HG03520 (cell line): ENCODE results near the gene URAD.

ENCODE experiments used
- ATAC-seq: cut with Tn5 transposase; IDR thresholded peaks from one replicate; pipeline ENCODE4 v1.9.1; 2021; ENCODE audit warnings: mild to moderate bottlenecking, moderate library complexity; ENCODE audit not compliant: unreplicated experiment

URAD gene

DNA sequence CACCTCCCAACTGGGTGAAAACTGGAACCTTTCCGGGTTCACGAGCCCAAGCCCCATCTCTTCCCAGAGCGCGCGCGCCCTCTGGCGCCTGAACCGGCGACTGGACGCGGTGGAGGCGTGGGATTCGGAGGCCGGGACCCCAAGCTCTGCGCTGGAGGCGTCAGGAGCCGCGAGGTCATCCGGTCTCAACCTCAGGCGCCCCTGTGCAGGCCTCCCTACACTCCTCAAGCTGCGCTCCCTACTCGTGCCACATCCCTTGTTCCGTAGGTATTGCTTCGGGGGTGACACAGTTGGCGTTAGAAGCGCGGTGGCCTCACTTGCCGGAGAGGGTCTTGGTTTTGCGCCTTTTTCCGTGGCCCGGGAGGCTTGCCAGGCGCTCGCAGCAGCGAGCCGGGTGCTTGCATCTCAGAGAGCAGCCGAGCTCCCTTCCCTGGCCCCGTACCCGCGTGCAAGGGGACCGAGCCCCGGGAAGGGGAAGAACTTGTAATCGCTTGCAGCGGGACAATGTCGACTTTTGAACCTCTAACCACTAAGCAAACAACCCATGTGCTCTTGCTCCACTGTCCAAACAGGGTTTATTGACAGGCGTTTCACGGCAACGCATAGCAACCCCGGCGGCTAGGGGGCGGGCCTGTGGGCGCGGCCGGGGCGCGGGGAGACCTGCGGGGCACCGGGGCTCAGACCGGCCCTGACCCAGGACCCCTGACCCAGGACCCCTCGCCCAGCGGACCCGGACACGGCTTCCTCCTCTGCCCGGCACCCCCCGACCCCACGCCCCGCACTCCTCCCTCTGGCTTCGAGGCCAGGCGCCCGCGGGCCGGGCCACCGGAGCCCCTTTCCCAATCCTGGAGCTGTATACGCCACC is 27.9 kb downstream of the URAD start:
- no peak for ATAC-seq

DNA sequence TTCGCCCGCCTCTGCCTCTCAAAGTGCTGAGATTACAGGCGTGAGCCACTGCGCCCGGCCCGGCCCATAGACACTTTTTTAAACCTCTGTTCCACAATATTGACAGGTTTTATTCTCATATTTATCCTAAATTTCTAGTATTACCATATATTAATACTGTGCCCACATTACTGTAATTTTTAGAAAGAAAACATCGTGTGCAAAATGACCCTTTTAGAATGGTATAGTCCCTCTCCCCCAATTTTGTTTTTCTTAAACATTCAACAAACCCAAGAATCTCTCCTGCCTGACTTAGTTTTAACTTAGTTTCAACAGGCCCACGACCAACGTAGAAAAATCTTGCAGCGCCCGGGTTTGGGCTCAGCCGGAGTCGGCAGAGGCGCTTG is 28.5 kb downstream of the URAD start:
- ATAC-seq: no peak

DNA sequence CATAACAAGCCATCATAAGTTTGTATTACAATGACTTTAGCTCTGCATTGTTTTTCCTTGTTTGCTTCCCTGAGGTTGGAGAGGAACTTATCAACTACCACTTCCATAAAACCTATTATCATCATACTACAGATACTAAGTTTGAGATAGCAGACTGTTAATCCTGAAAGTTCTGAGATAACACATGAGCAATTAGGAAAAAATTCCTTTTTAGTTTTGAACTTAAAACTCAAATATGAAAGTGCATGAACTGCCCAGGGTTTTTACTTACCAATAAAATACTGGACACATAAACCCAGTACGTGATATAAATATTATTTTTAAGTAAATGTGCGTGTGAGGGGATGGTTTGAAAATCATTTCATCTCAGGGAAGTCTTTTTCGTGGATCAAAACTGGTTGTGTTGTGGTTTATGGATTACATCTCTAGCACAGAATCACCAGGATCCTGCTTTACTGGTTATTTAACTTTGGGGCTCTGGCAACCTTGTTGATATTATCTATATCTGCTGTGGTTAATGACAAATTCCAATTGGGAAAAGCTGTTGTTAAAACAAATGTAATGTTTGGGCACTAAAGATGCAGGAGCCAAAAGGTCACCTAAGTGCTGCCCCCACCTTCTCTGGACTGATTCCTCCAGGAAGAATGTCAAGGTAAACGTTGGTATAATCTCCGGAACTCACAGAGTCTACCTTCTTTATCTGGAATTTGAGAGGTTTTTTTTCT is 31.8 kb downstream of the URAD start:
- no peak for ATAC-seq

DNA sequence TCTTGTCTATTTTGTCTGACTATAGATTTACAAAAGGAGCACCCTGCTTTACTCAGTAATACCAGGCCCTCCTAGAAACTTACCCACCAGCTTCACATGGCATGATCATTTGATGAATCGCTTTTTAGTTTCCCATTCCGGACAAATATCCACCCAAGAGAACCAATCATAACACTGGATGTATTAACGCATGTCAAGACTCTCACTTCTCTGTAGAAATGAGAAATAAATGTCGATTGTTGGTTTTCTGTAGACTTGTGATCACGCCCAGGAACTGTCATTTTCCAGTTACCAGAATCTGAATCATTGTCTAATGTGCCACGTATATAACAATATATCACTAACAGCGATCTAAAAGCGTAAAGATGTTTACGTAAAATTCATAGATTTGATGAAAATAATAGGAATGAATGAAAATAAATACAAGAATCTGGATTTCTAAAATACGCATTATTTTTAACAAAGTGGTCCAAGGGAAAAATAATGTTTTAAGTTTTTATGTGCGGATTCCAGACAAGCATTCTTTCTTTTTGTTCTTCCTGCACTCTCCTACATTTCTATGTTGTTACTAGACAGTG is 33.4 kb downstream of the URAD start:
- ATAC-seq: no peak

DNA sequence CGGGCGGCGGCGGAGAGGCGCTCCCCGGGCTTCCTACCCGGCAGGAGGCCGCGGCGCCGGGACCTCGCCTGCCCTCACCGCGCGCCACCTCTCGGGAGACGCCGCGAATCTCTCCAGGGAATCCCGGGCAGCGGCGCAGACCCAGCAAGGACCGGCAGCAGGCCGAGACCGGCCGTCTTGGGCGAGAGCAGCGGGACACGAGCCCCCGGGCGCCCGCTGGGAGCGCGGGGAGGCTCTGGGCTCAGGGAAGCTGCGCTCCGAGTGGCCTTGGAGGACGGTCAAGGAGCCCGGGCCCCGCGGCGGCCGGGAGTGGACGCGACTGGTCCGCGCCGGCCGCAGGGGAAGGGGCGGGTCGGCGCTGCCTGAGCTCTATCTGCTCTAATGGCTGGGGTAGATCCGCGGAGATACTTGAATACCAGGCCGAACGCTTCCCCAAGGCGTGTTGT is 34.1 kb downstream of the URAD start:
- no peak for ATAC-seq

DNA sequence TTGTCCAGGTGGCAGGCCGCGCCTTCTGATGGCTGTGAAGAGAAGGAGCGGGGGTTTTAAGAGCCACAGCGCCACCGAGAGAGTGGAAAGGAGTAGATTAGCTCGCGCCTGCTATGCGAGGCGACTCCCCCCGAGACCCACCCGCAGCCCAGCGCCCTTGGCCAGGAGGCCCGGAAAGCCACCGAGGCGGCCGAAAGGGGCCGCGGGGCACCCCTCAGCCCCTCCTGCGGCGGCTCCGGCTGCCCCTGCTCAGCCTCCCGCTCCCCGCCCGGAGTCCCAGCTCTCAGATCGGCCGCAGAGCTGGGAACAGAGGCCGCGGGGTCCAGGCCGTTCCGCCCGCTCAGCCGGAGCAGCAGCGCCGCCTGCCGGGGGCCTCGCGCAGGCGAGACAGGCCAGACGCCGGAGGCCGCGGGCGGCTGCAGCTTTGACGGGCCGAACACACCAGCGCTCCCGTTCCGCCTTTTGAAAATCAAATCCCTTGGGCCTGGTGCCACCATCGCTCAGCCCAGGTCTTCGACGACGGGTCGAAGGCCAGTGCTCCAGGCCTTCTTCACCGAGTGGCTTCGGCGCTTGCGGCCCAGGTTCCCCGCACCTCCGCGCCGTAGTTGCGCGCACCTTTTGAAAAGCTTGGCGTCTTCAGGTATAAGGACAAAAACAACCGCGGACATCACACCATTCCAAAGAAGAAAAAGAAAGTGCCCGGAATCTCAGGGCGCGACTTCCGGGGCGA is 34.7 kb downstream of the URAD start:
- peak; percentile 72 for ATAC-seq

DNA sequence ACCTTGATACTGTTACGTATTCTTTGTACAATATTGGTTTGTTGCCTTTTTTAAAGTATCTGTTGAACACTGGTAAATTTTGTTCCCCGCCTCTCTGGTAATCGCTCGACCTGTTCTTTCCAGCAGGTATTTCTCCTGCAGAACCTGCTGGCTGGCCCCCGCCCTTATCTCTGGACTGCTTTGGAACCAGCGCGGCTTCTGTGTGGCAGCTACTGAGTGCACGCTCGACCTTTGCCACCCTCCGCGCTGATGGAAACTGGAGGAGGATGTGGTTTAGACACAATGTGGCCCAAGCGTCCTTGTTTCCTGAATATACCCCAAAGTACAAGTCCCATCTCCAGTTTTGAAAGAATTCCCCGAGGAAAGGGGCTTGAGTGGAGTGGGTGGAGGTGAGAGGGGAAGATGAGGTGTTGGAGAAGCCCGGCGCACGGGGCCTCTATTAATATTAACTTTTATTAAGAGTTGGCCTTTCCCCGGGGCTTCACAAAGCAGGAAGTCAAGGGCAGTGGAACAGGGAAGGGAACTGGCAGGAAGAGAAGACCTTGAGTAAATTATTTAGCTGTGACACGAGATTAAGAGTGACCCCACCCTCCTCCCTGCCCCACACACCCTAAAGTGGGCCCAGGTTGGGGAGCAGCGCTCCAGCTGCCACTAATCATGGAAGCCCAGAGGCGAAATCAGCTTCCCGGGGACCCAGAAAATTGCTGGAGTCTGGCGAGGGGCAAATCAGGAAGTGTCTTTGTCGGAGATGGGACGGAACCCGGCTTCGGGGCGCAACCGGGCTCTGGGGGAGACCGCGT is 35.4 kb downstream of the URAD start:
- no peak for ATAC-seq

DNA sequence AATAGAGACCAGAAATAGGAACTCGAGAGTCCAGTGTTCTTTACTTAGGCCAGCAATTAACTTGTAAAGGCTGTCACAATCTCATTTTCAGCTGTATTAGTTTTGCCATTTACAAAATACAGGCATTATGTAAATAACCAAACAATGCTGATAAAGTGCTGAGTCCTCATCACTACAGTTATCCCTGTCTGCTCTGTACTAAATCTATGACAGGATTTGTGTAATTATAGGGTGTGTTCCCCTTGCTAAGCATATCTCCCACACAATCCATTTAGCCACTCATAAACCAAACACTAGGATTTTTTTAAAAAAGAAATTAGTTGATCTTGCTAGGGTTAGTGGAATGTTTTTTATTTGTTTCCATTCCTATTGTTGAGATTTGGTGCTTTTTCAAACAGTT is 45.5 kb downstream of the URAD start:
- ATAC-seq: no peak

DNA sequence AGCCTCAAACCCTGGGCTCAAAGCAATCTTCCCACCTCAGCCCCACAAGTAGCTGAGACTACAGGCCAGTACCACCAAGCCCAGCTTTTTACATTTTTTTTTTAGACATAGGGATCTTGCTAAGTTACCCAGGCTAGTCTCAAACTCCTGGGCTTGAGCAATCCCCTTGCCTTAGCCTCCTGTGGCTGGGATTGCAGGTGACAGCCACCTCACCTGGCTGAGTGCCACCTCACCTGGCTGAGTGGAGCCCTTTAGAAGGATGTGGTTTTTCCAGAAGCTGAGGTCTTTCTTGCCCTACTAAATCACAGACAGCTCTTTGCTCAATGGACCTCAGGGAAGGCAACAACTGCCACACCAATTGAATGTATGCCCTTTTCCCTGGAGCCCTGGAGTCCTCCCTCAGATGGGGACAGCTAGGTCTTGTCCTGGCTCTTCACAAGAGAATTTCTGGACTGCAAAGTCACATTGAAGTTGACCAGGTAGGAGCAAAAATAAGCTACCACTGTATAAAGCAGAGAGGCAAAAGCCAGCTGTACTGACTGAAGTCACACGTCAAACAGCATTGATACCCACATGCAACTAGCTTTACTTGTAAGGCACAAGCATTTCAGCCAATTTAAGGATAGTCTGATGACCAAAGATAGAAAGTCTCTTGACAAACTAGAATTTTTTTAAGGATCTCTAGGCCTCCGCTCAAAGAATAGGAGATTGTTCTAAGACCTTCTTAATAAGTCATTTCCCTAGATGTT is 54.7 kb downstream of the URAD start:
- no peak for ATAC-seq

DNA sequence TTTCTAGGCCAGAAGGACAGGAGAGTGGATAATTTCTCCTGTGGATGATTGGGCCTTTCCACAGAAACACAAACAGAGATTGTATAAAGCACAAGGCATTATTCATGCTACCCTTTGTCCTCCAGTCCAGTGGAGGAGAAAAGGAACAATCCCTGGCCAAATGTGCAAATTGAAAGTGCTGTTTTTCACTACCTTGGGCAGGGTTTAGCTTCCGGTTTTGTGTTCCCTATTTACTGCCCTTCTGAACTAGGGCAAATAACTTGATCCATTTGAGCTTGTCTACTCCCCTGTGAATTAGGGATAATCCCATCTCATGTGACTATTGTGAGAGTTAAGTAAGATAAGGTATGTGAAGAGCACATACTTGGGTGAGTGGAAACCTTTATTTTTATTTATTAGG is 55.4 kb downstream of the URAD start:
- no peak for ATAC-seq

DNA sequence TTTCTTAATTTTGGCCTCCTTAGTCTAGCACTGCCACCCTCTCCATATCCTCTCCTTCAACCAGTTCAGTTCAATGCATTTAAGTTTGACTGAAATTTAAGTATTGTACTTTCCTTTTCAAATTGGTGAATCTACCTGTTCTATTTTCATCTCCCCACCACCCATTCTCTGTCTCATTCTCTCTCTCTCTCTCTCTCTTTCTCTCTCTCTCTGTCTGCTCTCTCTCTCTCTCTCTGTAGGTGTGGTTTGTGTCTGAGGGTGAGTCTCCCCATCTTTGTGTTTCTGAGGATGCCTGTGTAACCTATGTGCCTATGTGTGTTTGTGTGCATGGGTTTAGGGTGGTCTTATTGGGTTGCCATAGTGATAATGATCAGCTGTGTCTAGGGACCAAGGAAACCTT is 58.6 kb downstream of the URAD start:
- no peak for ATAC-seq

DNA sequence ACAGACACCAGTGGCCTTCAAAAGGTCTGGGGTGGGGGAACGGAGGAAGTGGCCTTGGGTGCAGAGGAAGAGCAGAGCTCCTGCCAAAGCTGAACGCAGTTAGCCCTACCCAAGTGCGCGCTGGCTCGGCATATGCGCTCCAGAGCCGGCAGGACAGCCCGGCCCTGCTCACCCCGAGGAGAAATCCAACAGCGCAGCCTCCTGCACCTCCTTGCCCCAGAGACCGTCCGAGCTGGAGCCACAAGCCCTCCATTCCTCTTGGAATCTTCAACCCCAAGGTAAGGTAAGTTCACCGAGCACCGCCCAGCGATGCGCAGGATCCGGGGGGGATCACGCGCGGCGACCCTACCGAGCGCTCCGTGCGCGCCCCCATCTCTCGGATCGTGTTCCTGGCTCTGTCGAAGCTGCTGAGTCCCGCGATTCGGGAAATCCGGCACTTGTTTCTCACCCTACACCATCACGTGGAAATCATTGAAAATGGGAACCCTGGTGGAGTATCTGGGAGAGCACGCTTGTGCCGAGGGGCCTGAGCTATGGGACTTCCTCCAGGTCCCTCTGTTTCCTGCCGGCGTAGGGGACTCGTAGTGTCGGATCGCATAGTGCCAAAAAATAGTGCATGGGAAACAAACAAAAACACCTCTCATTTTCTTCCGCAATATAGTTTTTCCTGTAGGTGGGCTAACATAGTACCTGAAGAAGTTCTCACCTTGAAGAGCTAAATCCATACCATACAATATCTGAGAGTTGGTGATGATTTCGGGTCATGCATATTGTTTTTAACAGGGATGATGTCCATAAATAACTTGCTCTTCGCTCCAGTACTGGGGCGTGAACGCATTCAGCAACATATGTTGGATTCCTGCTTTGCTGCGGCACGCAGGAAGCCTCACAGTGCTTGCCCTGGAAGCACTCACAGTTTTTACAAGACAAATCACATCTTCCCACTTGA is 59.4 kb downstream of the URAD start:
- no peak for ATAC-seq

DNA sequence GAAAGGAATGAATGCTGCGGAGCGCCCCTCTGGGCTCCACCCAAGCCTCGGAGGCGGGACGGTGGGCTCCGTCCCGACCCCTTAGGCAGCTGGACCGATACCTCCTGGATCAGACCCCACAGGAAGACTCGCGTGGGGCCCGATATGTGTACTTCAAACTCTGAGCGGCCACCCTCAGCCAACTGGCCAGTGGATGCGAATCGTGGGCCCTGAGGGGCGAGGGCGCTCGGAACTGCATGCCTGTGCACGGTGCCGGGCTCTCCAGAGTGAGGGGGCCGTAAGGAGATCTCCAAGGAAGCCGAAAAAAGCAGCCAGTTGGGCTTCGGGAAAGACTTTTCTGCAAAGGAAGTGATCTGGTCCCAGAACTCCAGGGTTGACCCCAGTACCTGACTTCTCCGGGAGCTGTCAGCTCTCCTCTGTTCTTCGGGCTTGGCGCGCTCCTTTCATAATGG is 60.1 kb downstream of the URAD start:
- no peak for ATAC-seq
